Right kidney (tissue), 1 donor: ENCODE results near the gene GAS5.

Source experiments
- DNase-seq: peaks from one replicate; pipeline ENCODE4 v3.0.0-alpha.2; 2016

The GAS5 gene

GRCh38 chr1:173852105-173852504, 15.7 kb downstream of the GAS5 start:
- no peak for DNase-seq

GRCh38 chr1:173832748-173833147, 35.0 kb downstream of the GAS5 start:
- no peak for DNase-seq

- no peak for DNase-seq
These were observed 40.2 kb downstream of the GAS5 start for GRCh38 chr1:173827611-173828010.

- peak; percentile 98 for DNase-seq
These were observed 43.3 kb downstream of the GAS5 start, which contains the start of the genes CENPL and DARS2 for GRCh38 chr1:173824315-173825081. Gene CENPL (minus strand): TSS chr1:173824883. CDS start chr1:173811299, 13,584 bp downstream. Gene DARS2 (plus strand): TSS chr1:173824673. CDS start chr1:173825230, 557 bp downstream.

GRCh38 chr1:173823781-173824314, 43.9 kb downstream of the GAS5 start:
- DNase-seq: peak; percentile 1

- DNase-seq: no peak
These were observed 46.1 kb downstream of the GAS5 start for GRCh38 chr1:173821680-173822079.

GRCh38 chr1:173818459-173818858, 49.3 kb downstream of the GAS5 start:
- no peak for DNase-seq
